GM12864 (cell line): Measurements from ENCODE around the gene IPO9.

Source experiments
- DNase-seq: peaks from one replicate; pipeline ENCODE4 v3.0.0-alpha.2; 2011; ENCODE audit warnings: low read depth
- H3K4me3 ChIP-seq: 2 replicates; pipeline ENCODE4 v1.5.1; 2011; ENCODE audit warnings: mild to moderate bottlenecking, low read depth, low read length, control low read depth
- TF ChIP-seq, protein P1 (sequence below): IDR thresholded peaks from 2 replicates; pipeline ENCODE4 v1.5.1; 2011; ENCODE audit warnings: low read depth, mild to moderate bottlenecking, moderate library complexity, low read length, control low read depth, inconsistent platforms; ENCODE audit errors: missing control alignments

The IPO9 gene

DNA sequence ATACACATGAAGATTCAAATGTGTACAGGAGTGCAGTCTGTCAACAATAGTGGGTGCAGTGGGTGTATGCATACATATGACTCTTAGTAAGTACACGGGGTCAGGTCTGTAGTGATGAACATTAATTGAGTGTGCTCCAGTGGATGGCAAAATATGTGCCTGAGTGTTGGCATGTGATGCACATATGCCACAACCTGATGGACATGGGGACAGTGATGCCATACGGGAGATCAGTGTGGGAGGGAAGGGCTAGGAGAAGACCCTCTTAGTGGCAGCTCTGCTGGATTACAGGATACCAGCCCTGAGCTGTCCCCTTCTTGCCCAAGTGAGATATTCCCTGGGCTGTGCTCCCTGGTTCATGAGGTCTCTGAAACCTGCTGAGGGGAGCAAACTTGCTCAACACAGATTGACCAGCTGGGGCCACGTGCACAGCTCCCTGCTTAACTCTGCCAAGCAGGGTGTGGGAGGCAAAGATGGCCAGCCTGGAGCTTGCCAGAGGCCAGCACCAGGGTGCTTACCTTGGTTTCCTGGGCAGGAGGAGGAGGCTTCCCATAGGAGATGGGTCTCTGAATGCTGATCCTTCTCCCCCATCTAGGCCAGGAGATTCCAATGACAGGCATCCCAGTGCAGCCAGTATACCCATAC is 62.0 kb downstream of the IPO9 start:
- no peak overlapping the region for H3K4me3 ChIP-seq

DNA sequence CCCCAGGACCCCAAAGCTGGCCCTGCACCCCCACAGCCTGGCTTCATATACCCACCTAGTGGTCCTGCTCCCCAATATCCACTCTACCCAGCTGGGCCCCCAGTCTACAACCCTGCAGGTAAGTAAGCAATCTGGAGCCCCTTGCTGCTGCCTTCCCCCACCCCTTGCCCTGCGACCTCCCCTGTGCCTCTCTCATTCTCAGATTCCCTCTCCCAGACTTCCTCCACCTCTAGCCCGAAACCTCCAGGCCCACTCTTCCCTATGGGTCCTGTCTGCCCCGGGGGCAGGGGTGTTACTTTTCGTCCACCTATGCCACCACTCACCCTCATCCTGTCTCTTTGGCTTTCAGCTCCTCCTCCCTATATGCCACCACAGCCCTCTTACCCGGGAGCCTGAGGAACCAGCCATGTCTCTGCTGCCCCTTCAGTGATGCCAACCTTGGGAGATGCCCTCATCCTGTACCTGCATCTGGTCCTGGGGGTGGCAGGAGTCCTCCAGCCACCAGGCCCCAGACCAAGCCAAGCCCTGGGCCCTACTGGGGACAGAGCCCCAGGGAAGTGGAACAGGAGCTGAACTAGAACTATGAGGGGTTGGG is 62.6 kb downstream of the IPO9 start:
- TF ChIP-seq, protein P1, sequence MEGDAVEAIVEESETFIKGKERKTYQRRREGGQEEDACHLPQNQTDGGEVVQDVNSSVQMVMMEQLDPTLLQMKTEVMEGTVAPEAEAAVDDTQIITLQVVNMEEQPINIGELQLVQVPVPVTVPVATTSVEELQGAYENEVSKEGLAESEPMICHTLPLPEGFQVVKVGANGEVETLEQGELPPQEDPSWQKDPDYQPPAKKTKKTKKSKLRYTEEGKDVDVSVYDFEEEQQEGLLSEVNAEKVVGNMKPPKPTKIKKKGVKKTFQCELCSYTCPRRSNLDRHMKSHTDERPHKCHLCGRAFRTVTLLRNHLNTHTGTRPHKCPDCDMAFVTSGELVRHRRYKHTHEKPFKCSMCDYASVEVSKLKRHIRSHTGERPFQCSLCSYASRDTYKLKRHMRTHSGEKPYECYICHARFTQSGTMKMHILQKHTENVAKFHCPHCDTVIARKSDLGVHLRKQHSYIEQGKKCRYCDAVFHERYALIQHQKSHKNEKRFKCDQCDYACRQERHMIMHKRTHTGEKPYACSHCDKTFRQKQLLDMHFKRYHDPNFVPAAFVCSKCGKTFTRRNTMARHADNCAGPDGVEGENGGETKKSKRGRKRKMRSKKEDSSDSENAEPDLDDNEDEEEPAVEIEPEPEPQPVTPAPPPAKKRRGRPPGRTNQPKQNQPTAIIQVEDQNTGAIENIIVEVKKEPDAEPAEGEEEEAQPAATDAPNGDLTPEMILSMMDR = no peak
- no peak overlapping the region for H3K4me3 ChIP-seq
- no peak for DNase-seq

More for the DNA sequence above, 62.0 kb downstream of the IPO9 start:
- TF ChIP-seq, protein P1 = no peak
- no peak for DNase-seq

DNA sequence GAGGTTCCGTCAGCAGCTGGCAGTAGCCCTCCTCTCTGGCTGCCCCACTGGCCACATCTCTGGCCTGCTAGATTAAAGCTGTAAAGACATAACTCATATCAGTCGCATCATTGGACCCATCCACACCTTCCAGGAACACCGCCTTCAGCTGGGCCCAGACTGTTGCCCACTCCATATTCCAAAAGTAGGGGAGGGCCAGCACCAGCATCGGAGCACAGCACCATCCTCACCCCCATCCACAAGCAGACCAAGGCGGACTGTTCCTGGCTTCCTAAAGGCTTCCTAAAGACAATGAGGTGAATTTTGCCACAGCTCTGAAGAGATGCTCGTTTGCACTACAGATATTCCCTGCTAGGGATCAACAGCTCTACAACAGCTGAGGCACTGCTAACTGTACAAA is 63.3 kb downstream of the IPO9 start:
- no peak for DNase-seq
- TF ChIP-seq, protein P1 = no peak
- no peak overlapping the region for H3K4me3 ChIP-seq

DNA sequence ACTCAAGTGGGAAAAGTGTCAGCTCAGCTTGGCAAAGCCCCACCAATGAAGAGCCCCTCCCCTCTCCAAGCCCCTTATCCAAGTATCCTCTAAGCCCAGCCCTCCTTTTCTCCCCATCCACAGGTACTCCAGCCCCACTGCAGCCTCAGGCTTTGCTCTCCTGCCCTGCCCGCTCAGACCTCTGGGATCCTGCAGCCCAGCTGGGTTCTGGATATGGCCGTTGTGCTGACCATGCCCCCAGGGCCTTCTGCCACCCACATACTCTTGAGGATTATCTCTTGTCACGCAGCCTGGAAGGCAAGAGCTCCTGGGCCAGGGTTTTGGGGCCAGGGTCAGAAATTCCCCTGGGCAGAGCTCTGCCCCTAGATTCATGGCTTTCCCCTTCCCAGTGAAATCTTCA is 64.5 kb downstream of the IPO9 start:
- H3K4me3 ChIP-seq = no peak overlapping the region
- TF ChIP-seq, protein P1 = no peak
- no peak for DNase-seq

DNA sequence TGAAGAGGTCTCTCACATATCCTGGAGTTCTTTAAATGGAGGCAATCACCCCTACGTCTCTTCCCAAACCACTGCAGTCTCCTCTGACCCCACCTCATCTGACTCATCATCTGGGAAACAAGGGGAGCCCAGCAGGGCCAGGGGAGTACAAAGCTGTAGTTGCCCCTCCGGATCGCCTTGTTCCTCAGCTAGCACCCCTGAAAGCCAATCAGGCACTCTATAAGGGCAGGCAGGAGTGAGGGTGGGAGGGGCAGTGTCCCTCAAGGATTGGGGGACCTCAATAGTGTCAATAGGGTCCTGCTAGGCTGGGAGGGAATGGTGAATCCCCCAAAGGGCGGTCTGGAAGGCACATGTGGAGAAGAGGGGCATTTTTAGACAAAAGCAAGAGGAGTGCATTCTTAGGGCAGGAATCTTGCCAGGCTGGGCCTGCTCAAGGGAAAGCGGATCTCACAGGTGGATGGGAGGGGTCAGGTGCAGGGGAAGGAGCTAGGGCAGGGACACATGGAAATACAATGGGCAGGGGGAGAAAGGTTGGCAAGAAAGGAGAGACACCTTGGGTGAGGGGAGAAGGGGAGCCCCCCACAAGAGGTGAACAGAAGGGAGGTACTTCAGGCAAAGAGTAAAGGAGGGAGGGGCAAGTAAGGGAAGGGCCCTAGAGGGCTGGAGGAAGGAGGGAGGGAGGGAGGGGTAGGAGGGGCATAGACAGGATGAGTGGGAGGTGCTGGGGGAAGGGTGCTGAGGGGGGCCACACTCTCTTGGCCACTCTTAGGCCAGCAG is 65.6 kb downstream of the IPO9 start:
- TF ChIP-seq, protein P1 = no peak
- no peak for DNase-seq

DNA sequence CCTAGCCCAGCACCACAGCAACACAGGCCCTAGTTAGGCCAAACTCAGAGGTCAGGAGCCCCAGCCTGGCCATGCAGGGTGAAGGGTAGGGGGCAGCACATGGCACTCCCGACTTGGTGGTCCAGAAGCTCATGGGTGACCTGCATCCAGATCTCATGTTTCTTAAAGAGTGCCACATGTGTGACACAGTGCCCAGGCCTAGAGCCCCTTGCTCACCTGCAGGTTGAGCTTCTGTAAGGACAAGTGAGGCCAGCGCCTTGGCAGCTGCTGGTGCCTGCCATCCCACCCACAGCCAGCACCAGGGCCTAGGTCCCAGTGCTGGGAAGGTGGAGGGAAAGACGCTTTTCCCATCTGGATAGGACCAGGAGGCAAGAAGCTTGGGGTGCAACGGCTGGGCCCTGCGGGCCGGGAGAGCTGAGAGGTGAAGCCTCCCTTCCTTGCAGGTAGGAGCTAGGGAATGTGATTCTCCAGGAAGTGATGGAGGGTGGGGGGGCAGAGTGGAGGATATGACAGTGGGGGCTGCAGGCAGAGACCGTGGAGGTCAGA is 66.2 kb downstream of the IPO9 start:
- TF ChIP-seq, protein P1 = no peak
- H3K4me3 ChIP-seq = no peak overlapping the region
- DNase-seq = no peak

More for the DNA sequence above, 65.6 kb downstream of the IPO9 start:
- no peak overlapping the region for H3K4me3 ChIP-seq
